Endothelial cell of umbilical vein (primary cell): ENCODE results near the gene MEF2D. TPM values are rescaled to one million over a fixed set of nuclear protein-coding genes. Genes with fewer than 3 reads are reported as not detected.

Experiments
- BruUV-seq: library from RNA; stranded (reverse); fragments of 400-500 nt; replicated peaks from 2 replicates; lab custom pipeline; 2021; lab: Mats Ljungman, UMichigan
- CTCF ChIA-PET: fragments of 300-600, 350-600 bp; sonication (Branson Sonifier 250); formaldehyde crosslinking; loops from one replicate; lab custom pipeline; 2021; ENCODE audit warnings: antibody characterized with exemption, inconsistent platforms; lab: Charles Lee
- POLR2A ChIA-PET: fragments of 300-600, 350-600 bp; sonication (Branson Sonifier 250); formaldehyde crosslinking; loops from one replicate; lab custom pipeline; 2021; ENCODE audit warnings: antibody characterized with exemption, inconsistent platforms; lab: Charles Lee
- DNase-seq: peaks from one replicate; pipeline ENCODE4 v3.0.0-alpha.2; 2011; ENCODE audit warnings: low read depth, low spot score
- FAIRE-seq: peaks from 2 replicates; lab custom pipeline; 2011; peaks lifted over from hg19 to GRCh38; lab: Jason Lieb, UNC
- H2AFZ ChIP-seq: 2 replicates; pipeline ENCODE4 v1.6.0; 2012; ENCODE audit warnings: low read depth, low read length, control low read depth, inconsistent platforms
- H3K27ac ChIP-seq: 2 replicates; pipeline ENCODE4 v1.5.1; 2011; ENCODE audit warnings: low read depth, mild to moderate bottlenecking, control low read depth, low read length, moderate library complexity; ENCODE audit not compliant: insufficient read depth
- H3K27me3 ChIP-seq, 2 experiments: 2 replicates each; pipeline versions ENCODE4 v1.6.0 to v1.6.1; 2011; ENCODE audit warnings: low read length in 2 of 2, mixed read lengths in 1 of 2; ENCODE audit not compliant: control insufficient read depth in 2 of 2, insufficient read depth in 2 of 2
- H3K36me3 ChIP-seq, 2 experiments: 2 replicates in 1 of 2; 3 replicates in 1 of 2; pipeline ENCODE4 v1.5.1; 2011; ENCODE audit warnings: low read length in 2 of 2, mild to moderate bottlenecking in 1 of 2, moderate library complexity in 1 of 2; ENCODE audit not compliant: control insufficient read depth in 2 of 2, insufficient read depth in 2 of 2; ENCODE audit errors: extremely low read depth in 1 of 2
- H3K4me1 ChIP-seq: 3 replicates; pipeline ENCODE4 v1.5.1; 2011; ENCODE audit warnings: mild to moderate bottlenecking, low read length; ENCODE audit not compliant: control insufficient read depth, insufficient read depth; ENCODE audit errors: extremely low read depth
- H3K4me2 ChIP-seq: 2 replicates; pipeline ENCODE4 v1.6.1; 2011; ENCODE audit warnings: low read length, control low read depth, mixed read lengths; ENCODE audit not compliant: insufficient read depth
- H3K4me3 ChIP-seq, 3 experiments: fragments of 200-600 bp in 1 of 3; sonication (generic), shearing (Covaris generic) in 1 of 3; replicated peaks in 1 of 3; 2 replicates each; pipeline ENCODE4 v1.5.1; 2011 to 2016; ENCODE audit warnings: control low read depth in 3 of 3, low read length in 3 of 3, mild to moderate bottlenecking in 2 of 3, inconsistent platforms in 1 of 3, low read depth in 1 of 3, moderate library complexity in 1 of 3; ENCODE audit not compliant: insufficient read depth in 1 of 3
- H3K79me2 ChIP-seq: 2 replicates; pipeline ENCODE4 v1.6.0; 2012; ENCODE audit warnings: low read length, inconsistent platforms; ENCODE audit not compliant: control insufficient read depth, insufficient read depth
- H3K9ac ChIP-seq: replicated peaks from 2 replicates; pipeline ENCODE3; 2011; ENCODE audit warnings: low read length, control low read depth; ENCODE audit not compliant: insufficient read depth; ENCODE audit errors: extremely low read depth
- H3K9me1 ChIP-seq: replicated peaks from 3 replicates; pipeline ENCODE4 v1.6.0; 2011; ENCODE audit warnings: mild to moderate bottlenecking, low read length; ENCODE audit not compliant: control insufficient read depth, insufficient read depth; ENCODE audit errors: extremely low read depth
- H3K9me3 ChIP-seq: replicated peaks from 2 replicates; pipeline ENCODE4 v1.5.1; 2012; ENCODE audit warnings: low read length, inconsistent platforms; ENCODE audit not compliant: control insufficient read depth, insufficient read depth
- H4K20me1 ChIP-seq: replicated peaks from 2 replicates; pipeline ENCODE3; 2011; ENCODE audit warnings: mild to moderate bottlenecking, low read length; ENCODE audit not compliant: control insufficient read depth, insufficient read depth; ENCODE audit errors: extremely low read depth
- CTCF ChIP-seq, 2 donors: IDR thresholded peaks; 1 replicate in 1 of 2; 2 replicates in 1 of 2; pipeline ENCODE4 v1.5.1; 2011; ENCODE audit warnings: low read length in 2 of 2, mild to moderate bottlenecking in 2 of 2, moderate library complexity in 2 of 2, control low read depth in 1 of 2, inconsistent platforms in 1 of 2, low read depth in 1 of 2; ENCODE audit not compliant: insufficient read depth in 1 of 2; ENCODE audit errors: extremely low read depth in 1 of 2
- EZH2 ChIP-seq: IDR thresholded peaks from 2 replicates; pipeline ENCODE4 v1.6.1; 2012; ENCODE audit warnings: borderline replicate concordance, low read depth, mild to moderate bottlenecking, moderate library complexity, low read length, inconsistent platforms; ENCODE audit not compliant: severe bottlenecking
- FOS ChIP-seq: IDR thresholded peaks from 2 replicates; pipeline ENCODE4 v1.6.1; 2011; ENCODE audit warnings: mild to moderate bottlenecking, low read length, moderate library complexity, borderline replicate concordance; ENCODE audit not compliant: insufficient read depth
- GATA2 ChIP-seq: IDR thresholded peaks from 2 replicates; pipeline ENCODE4 v1.7.0; 2011; ENCODE audit warnings: low read depth, mild to moderate bottlenecking, moderate library complexity, mixed read lengths, low read length; ENCODE audit not compliant: insufficient read length, insufficient read depth
- JUN ChIP-seq: IDR thresholded peaks from 2 replicates; pipeline ENCODE4 v1.6.1; 2011; ENCODE audit warnings: borderline replicate concordance, low read depth; ENCODE audit not compliant: insufficient read length, insufficient read depth
- MAX ChIP-seq: IDR thresholded peaks from 2 replicates; pipeline ENCODE4 v1.6.1; 2011; ENCODE audit not compliant: insufficient read depth, insufficient read length
- MYC ChIP-seq: IDR thresholded peaks from one replicate; pipeline ENCODE4 v1.6.1; 2011; ENCODE audit warnings: mild to moderate bottlenecking, low read depth, low read length
- POLR2A ChIP-seq: IDR thresholded peaks from 2 replicates; pipeline ENCODE4 v1.6.1; 2012; ENCODE audit warnings: low read depth, mild to moderate bottlenecking, control low read depth, low read length
- POLR2AphosphoS5 ChIP-seq: IDR thresholded peaks from 2 replicates; pipeline ENCODE4 v1.6.1; 2012; ENCODE audit warnings: low read depth, mild to moderate bottlenecking, control low read depth, low read length, moderate library complexity; ENCODE audit not compliant: insufficient read depth
- dilution Hi-C: fragments of 300-500 bp; cut with MboI; formaldehyde crosslinking; loops from one replicate; pipeline ENCODE4 v1.15.0; 2019; ENCODE audit warnings: low sequenced_read_pairs; ENCODE audit not compliant: extremely low pct_ligation_motif_present
- intact Hi-C: fragments of 100-400 bp; cut with micrococcal nuclease; formaldehyde crosslinking; loops from one replicate; pipeline ENCODE4 v1.10.0; 2022
- polyA plus RNA-seq, 4 experiments: library from polyadenylated mRNA; depleted of rRNA in 3 of 4; stranded (reverse) in 3 of 4; unstranded in 1 of 4; fragments of >200 nt; gene quantifications; 2 replicates each; pipeline versions ENCODE4 v1.2.1 to v1.2.3, GENCODE V29; 2011 to 2012; ENCODE audit warnings: missing spikeins in 1 of 4
- total RNA-seq: library from RNA; stranded (reverse); gene quantifications from 2 replicates; pipeline ENCODE4 v1.2.3, GENCODE V29; 2021

MEF2D gene
- total and polyA plus RNA-seq, 2 donors (not counting 3 experiments of a cell fraction or from before 2014, with no cell fraction given) = 45.4 to 52.2 TPM

GRCh38 chr1:156508955-156509234 lies 8.3 kb upstream of the MEF2D start:
- no peak overlapping the region for H3K27ac ChIP-seq
- no peak for FAIRE-seq

More at GRCh38 chr1:156508955-156509234, 8.3 kb upstream of the MEF2D start:
- Histone ChIP-seq H3K9me3 (no peaks in the 10 kb centered on the region), H3K27me3 (peaks cover 0 to 3% of the 10 kb centered on the region in 2 experiments), H3K36me3 (no peaks in the 10 kb centered on the region), H3K4me3 (no peak overlapping the region), H3K4me2 (no peak overlapping the region), H2AFZ (no peak overlapping the region), H3K79me2 (no peaks in the 10 kb centered on the region), H3K4me1 (peaks cover 12% of the 10 kb centered on the region), H3K9ac (no peak overlapping the region), H3K9me1 (no peaks in the 10 kb centered on the region), H4K20me1 (no peaks in the 10 kb centered on the region)
- no TSS peak for BruUV-seq
- ChIA-PET CTCF (interaction anchor here (1.4 to 3.7 kb wide), 2 partner anchors 8 to 28 kb away, joined by 5 to 16 read pairs; partner anchors contain the start of gene MEF2D), POLR2A (no interaction called here)
- TF ChIP-seq CTCF (IDR thresholded peaks at IDR 0.05; ENCODE audit: extremely low read depth in 1 of 2, insufficient read depth in 1 of 2, low read depth in 1 of 2, low read length in 2 of 2) (no peak), GATA2 (no peak), MAX (no peak), FOS (no peak), JUN (no peak), MYC (no peak), POLR2A (no peak), POLR2AphosphoS5 (no peak), EZH2 (no peak)
- DNase-seq = no peak
- intact Hi-C loops = loop anchor here (10.0 kb wide), 1 partner anchor 386 kb away; the partner anchor contains the start of gene PEAR1
- dilution Hi-C loops = no loop called here
